ENCODE data around the gene CDK18.
A peak's percentile ranks its signal among the peaks of the same experiment; 100 is the strongest.
"Not testable (repeated sequence)": the region's sequence is repeated elsewhere in the genome, so short reads cannot be mapped to it uniquely, and the experiment has no call there.

Gene CDK18

DNA sequence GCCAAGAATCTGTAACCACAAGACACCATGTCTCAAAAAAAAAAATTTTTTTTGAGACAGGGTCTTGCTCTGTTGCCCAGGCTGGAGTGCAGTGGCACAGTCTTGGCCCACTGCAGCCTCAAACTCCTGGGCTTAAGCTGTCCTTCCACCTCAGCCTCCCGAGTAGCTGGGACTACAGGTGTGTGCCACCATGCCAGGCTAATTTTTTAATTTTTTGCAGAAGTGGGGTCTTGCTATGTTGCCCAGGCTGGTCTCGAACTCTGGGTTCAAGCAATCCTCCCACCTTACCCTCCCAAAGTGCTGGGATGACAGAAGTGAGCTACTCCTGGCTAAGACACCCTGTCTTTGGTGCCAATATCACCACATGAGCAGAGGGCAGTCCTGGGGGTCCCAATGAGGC, 25.5 kb upstream of the CDK18 start:
- DNase-seq; intact Hi-C loops (cut with DNase I): not testable (repeated sequence)

GRCh38 chr1:205480349-205480985, 24.0 kb upstream of the CDK18 start:
- intact Hi-C loops (cut with DNase I): loop anchor here (5.0 to 10.0 kb wide), 2 partner anchors 48 to 86 kb away; no protein-coding TSS in a partner anchor
- DNase-seq: no peak

DNA sequence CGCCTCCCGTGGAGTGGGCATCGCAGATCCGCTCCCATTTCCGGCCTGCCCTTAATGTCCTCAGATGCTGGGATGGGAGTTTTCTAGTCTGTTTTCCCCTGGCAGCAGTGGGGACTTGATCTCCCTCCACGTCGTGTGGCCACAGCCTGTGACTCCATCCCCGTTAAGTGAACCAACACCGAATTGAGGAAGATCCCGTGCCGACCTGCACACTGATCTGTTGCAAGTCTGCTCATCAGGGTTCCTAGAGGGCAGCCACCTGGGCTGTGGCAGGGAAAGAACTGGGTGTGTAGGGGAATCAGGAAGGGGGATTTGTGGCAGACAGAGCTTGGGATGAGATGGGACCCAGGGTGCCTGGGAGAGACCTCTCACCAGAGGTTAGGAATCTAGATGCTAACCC, 23.3 kb upstream of the CDK18 start:
- no peak for DNase-seq
- intact Hi-C loops (cut with DNase I): loop anchor here (5.0 to 10.0 kb wide), 2 partner anchors 49 to 86 kb away; no protein-coding TSS in a partner anchor

GRCh38 chr1:205481629-205482151, 22.8 kb upstream of the CDK18 start:
- intact Hi-C loops (cut with DNase I): loop anchor here (5.0 to 10.0 kb wide), 2 partner anchors 49 to 87 kb away; no protein-coding TSS in a partner anchor

GRCh38 chr1:205482587-205482986, 21.9 kb upstream of the CDK18 start:
- intact Hi-C loops (cut with DNase I): loop anchor here (5.0 to 10.0 kb wide), 2 partner anchors 50 to 88 kb away; no protein-coding TSS in a partner anchor

More at GRCh38 chr1:205481629-205482151, 22.8 kb upstream of the CDK18 start:
- no peak for DNase-seq

DNA sequence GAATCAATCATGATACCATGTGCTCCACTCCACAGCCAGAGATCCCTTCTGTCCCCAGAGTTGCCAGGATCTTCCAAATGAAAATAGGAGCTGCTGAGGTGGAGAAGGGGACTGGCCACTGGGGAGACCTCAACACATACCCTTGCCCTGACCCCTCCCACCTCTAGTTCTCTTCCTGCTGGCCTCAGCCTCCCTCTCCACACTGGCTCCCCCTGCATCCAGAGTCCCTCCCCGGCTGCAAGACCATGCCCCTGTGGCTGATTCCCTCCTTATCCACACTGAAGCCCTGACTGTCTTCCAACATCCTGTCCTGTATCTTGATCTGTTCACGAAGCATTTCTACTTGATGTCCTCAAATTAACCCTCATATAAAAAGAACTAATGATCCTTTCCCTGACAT, 21.1 kb upstream of the CDK18 start:
- DNase-seq: no peak
- intact Hi-C loops (cut with DNase I): loop anchor here (5.0 to 10.0 kb wide), 2 partner anchors 51 to 89 kb away; no protein-coding TSS in a partner anchor

More at GRCh38 chr1:205482587-205482986, 21.9 kb upstream of the CDK18 start:
- DNase-seq: not testable (repeated sequence)

DNA sequence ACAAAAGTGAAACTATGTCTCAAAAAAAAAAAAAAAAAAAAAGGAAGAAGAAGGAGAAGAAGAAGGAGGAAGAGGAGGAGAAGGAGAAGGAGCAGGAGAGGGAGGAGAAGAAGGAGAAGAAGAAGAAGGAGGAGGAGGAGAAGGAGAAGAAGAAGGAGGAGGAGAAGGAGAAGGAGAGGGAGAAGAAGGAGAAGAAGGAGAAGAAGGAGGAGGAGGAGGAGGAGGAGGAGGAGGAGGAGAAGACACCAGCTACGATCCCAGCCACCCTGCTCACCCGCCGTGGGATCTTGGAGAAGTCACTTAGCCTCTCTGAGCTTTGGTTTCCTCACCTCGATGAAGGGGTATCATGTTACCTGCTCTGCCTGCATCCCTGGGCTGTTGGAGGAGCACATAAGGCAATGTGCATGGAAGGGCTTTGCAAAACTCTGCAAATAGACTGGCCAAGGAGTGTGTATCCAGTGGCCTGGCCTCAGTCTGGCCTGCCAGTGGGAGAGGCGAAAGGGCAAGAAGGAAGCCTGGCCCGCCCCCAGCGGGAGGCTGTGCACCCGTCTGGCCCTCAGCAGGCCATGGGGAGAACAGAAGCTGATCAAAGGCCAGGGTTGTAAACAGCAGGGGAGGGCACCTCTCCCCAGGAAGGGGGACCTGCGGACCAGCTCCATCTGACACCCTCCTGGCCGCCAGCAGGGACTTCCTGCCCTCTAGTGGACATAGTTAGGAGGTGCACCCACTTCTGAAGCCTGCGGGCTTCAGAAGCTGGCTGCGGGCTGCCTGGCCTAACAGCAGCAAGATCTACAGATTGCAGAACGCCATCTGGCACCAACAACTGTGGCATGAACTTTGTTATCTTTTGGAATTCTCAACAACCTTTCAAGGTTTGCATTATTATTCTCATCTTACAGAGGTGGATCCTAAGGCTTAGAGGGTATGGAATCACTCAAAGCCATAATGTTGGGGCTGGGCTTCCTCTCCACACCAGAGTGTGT, 19.2 kb upstream of the CDK18 start:
- DNase-seq: peak; percentile 30 to 89 (median 75)
- intact Hi-C loops (cut with DNase I): loop anchor here (5.0 to 10.0 kb wide), 3 partner anchors 53 to 148 kb away; no protein-coding TSS in a partner anchor

- intact Hi-C loops (cut with DNase I): loop anchor here (5.0 to 10.0 kb wide), 2 partner anchors 91 to 149 kb away; no protein-coding TSS in a partner anchor
- no peak for DNase-seq
These were observed 18.2 kb upstream of the CDK18 start for GRCh38 chr1:205486258-205486657.

DNA sequence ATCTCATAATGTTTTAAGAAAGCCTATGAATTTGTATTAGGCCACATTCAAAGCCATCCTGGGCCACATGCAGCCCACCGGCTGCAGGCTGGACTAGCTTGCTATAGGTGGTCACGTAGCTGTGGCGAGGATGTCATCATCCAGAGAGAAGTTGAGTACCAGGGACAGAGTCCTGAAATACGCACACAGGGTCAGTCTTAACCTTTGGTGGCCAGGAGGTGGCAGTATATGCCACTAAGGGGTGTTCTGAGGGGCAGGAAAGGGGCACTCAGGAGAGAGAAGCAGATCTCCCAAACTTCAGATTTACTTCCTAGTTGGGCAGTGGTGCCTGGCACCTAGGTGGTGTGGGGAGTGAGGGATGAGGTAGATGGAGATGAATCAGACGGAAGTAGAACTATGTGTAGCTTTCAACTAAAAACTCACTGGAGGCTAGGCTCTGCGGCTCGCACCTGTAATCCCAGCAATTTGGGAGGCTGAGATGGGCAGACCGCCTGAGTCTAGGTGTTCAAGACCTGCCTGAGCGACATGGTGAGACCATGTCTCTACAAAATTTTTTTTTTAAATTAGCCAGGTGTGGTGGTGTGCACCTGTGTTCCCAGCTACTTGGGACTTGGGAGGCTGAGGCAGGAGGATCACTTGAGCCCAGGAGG, 16.3 kb upstream of the CDK18 start:
- DNase-seq: peak in 40 of 42 donors; percentile 45 to 90 (median 75)
- intact Hi-C loops (cut with DNase I): loop anchor here (2.0 to 10.0 kb wide), 3 partner anchors 37 to 151 kb away; no protein-coding TSS in a partner anchor

- DNase-seq: no peak
- intact Hi-C loops (cut with DNase I): no loop called here
These were observed 12.7 kb upstream of the CDK18 start for GRCh38 chr1:205491794-205492193.

GRCh38 chr1:205492201-205492667, 12.2 kb upstream of the CDK18 start:
- no peak for DNase-seq
- intact Hi-C loops (cut with DNase I): no loop called here

- DNase-seq: no peak
- intact Hi-C loops (cut with DNase I): no loop called here
These were observed 11.7 kb upstream of the CDK18 start for GRCh38 chr1:205492774-205493173.

DNA sequence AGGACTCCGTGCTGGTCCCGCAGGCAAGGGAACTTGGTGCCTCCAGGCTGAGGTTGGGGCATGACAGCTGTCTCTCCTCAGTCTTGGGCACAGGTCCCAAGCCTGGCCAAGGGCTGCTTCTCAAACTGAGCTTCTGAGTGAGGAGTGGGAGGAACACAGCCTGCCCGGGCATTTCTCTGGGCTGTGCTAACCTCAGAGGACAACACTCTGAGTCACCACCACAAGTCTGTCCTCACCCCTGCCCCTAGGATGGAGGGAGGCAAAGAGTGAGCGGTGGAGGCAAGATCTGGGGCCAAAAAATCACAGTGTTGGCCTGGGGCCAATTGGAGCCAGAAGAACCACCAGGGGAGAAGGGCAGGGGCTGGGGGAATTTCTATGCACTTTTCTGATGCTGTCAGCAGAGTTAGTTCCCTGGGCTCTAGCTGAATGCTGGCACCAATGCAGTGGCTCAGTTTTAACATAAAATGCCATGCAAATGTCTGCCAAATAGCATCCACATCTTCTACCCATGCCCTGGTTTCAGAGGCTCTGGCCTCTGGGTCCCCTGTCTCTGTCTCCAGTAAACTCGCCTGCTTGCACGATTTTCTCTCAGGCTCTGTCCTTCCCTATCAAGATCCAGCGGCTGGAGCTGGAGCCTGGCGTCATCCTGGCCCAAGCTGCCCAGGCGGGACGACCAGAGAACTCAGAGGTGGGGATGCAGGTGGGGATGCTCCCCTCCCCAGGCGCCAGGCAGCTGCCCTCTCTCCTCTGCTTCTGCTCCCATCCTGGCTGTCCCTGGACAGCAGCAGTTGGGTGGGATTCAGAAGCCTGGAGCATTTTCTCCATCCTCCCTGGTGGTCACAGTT, 11.0 kb upstream of the CDK18 start:
- peak in 2 of 42 donors; percentile 20 to 54 for DNase-seq
- intact Hi-C loops (cut with DNase I): no loop called here

- peak in 7 of 42 donors; percentile 38 to 78 (median 55) for DNase-seq
- intact Hi-C loops (cut with DNase I): no loop called here
These were observed 10.4 kb upstream of the CDK18 start for GRCh38 chr1:205494115-205494514.

DNA sequence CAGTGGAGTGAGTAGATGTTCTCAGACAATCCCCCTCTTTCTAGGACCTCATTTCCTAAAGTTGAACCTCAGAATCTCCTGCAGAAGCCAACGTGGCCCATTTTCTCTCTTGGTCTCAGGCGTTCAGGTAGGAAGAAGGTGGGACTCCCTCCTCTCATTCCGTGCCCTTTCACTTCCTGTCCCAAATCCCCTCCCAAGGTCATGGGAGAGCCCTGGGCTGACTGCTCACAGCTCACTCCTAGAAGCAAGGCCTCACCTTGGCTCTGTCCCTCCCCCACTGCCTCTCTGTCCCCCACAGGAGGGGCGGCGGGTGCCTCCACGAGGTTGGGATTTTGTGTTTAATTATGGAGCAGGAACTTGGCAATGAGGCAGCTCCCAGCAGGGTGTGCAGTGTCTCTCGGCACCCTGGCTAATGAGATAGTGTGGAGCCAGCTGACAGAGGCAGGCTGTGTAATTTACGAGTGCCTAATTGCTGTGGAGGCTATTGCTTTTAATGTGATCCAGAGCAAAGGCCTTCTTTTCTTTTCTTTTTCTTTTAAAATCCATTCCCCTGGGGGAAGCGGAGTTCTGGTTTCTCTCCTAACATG, 9.1 kb upstream of the CDK18 start:
- intact Hi-C loops (cut with DNase I): no loop called here
- DNase-seq: peak in 8 of 42 donors; percentile 27 to 62 (median 36)

DNA sequence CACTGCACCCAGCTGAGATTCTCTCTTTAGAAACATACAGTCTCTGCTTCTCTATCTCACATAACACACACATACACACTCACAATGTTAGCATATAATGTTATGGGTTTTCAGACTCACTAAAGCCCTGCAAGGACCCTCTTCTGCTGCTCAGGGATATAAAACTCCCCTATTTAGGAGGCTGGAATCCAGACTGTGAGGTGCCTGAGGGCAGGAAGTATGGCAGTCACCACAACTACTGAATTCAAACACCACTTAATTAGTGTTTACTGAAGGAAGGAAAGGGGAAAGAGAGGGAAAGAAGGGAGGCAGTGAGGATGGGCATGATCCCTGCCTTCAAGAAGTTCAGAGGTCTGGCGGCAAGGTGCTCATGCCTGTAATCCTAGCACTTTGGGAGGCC, 7.8 kb upstream of the CDK18 start:
- intact Hi-C loops (cut with DNase I): no loop called here
- DNase-seq: no peak

DNA sequence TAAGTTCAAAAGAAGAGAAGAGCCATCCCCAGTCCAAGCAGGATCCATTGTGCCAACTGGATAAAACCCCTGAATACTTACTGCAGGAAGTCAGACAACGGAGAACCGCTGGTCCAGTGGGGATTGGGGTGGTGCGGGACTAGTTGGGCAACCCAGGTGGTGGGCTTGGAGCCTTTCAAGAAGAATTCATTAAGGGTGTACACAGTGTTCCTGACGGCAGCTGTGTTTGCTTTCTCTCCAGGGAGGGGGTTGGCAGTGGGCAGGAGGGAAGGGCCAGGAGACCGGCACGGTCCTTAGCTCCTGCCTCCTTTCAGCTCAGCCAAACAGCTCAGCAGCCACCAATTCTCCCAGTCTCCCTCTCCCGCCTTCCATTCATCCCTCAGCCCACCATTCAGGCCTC, 7.1 kb upstream of the CDK18 start:
- intact Hi-C loops (cut with DNase I): no loop called here
- DNase-seq: no peak

All from head of caudate nucleus (tissue), 42 donors.